ENCODE measurements around the gene ACSL1.

DNA sequence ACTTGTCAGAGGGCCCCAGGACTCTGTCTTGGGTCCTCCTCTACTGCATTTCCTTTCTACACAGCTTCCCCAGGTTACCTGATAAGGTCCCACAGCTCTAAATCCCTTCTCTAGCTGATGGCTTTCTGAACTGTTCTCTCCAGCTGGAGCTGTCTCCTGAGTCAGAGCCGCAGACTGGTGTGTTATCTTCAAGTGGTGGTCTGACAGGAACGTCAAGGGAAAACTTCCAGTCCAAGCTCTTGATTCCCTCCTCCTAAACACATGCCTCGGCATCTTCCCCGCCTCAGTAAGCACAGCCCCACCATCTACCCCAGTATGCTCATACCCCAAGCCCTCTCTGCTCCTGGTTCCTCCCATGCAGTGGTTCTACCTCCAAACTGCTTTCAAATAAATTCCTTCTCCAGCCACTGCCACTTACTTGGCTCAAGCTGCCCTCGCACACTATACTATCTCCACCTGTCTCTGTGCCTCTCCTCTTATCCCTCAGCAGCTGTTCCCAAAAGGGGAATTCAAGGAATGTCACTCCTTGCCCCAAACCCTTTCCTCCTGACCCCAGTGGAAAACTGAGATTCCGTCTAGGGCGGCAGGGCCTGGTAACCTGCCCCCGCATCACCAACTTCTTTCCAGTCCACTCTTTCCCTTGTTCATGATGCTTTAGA lies 74.7 kb downstream of the ACSL1 start:
- TF ChIP-seq, protein P1, sequence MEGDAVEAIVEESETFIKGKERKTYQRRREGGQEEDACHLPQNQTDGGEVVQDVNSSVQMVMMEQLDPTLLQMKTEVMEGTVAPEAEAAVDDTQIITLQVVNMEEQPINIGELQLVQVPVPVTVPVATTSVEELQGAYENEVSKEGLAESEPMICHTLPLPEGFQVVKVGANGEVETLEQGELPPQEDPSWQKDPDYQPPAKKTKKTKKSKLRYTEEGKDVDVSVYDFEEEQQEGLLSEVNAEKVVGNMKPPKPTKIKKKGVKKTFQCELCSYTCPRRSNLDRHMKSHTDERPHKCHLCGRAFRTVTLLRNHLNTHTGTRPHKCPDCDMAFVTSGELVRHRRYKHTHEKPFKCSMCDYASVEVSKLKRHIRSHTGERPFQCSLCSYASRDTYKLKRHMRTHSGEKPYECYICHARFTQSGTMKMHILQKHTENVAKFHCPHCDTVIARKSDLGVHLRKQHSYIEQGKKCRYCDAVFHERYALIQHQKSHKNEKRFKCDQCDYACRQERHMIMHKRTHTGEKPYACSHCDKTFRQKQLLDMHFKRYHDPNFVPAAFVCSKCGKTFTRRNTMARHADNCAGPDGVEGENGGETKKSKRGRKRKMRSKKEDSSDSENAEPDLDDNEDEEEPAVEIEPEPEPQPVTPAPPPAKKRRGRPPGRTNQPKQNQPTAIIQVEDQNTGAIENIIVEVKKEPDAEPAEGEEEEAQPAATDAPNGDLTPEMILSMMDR (conservative IDR thresholded peaks at IDR 0.05), result no peak
- no peak for TF ChIP-seq ZFX (IDR thresholded peaks at IDR 0.05)
